Mucosa of descending colon (tissue), 3 donors: ENCODE measurements around the gene C10orf53. TPM values are rescaled to one million over a fixed set of nuclear protein-coding genes. Genes with fewer than 3 reads are reported as not detected.

Source experiments
- ATAC-seq: fragments of 200-7000 bp; cut with Tn5 transposase; one replicate; pipeline ENCODE4 v1.9.1; 2020; ENCODE audit warnings: mild to moderate bottlenecking, moderate library complexity
- DNase-seq, 3 donors: peaks; one replicate each; pipeline ENCODE4 v3.0.0-alpha.2; 2020
- H3K36me3 ChIP-seq: fragments of 200-600 bp; one replicate; pipeline ENCODE4 v1.8.0; 2021; ENCODE audit warnings: low read depth, mild to moderate bottlenecking
- H3K4me1 ChIP-seq: fragments of 200-600 bp; one replicate; pipeline ENCODE4 v1.8.0; 2021; ENCODE audit warnings: low read depth, mild to moderate bottlenecking
- H3K4me3 ChIP-seq: fragments of 200-600 bp; one replicate; pipeline ENCODE4 v1.8.0; 2021; ENCODE audit warnings: mild to moderate bottlenecking
- H3K9me3 ChIP-seq: fragments of 200-600 bp; one replicate; pipeline ENCODE4 v1.8.0; 2021; ENCODE audit warnings: mild to moderate bottlenecking
- CTCF ChIP-seq: fragments of 200-600 bp; IDR thresholded peaks from one replicate; pipeline ENCODE4 v1.8.0; 2022; ENCODE audit warnings: antibody characterized with exemption, mild to moderate bottlenecking
- intact Hi-C, 2 donors: fragments of 100-400 bp; cut with DNase I in 1 of 2; cut with micrococcal nuclease in 1 of 2; formaldehyde crosslinking; loops; one replicate each; pipeline versions ENCODE4 v1.11.0 to v1.11.1; 2022; cut with DNase I, micrococcal nuclease
- total RNA-seq, 3 donors: library from RNA; stranded (reverse); fragmentation: NEBNext Ultra II Directional in 2 of 3; extraction: Animal tissue kit (Norgen Biotek cat#: 25700) in 2 of 3; gene quantifications; one replicate each; pipeline versions ENCODE4 v1.2.1 to v1.2.4, GENCODE V29; 2021 to 2023
- donor health status: DM: no; HTN: no; CAD: no; lungs with moderate emphysema.
- donor health status: DM: no; HTN: no; CAD: no.
- donor health status: DM: no; HTN: yes; CAD: no.

C10orf53 gene
- total RNA-seq, 3 donors from 2014 or later, result not detected

DNA sequence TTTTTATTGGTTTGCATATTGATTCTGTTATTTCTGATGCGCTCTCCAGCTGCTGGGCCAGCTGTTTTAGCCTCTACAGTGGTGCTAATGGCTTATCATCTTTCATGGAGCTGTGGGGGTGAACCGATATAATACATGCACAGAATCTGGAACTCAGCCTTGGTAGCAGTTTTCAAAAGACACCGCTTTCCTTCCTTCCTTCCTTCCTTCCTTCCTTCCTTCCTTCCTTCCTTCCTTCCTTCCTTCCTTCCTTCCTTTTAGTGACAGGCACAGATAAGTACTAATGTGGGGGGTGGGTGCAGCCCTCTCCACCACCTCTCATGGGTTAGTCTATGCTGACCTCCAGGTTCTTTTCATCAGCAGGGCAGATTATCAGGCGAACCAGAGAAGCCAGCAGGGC, 31.9 kb upstream of the C10orf53 start:
- DNase-seq (no peak), ATAC-seq (no peak)
- intact Hi-C loops, result no loop called here
- H3K36me3 ChIP-seq, result no peaks in the 10 kb centered on the region
- TF ChIP-seq CTCF, result no peak
- no peaks in the 10 kb centered on the region for H3K4me1 ChIP-seq
- H3K4me3 ChIP-seq, result no peak overlapping the region
- no peaks in the 10 kb centered on the region for H3K9me3 ChIP-seq

DNA sequence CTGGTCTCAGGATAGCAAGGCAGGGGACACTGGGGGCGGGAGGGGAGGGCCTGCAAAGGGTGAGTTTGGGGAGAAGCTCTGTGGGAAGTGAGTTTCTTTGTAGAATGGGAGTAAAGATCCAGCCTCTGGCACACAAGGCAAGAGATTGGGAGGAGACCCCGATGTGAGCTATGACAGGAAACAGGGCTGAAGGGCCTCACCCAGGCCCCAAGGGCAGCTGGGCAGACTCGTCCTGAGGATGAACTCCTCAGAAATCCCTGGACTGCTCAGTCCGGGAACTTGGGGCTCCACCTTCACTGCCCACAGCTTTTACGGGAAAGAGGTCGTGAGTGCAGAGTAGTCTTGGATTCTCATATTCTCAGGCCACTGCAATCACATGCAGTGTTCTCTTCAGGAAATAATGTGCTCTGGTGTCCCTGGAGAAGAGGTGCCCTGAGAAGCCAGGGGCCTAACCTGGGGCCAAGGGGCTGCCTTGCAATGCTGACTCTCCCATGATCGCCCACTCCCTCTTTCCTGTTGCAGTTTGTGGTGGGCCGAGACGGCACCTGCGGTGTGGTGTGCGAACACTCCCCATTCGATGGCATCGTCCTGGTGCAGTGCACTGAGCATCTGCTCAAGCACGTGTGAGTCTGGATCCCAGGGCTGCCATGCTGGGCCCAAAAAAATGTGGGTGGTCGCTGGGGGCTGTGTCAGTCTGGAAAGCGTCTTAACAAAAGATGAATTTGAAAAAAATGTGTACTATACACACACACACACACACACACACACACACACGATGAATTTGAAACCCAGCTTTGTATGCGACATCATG, 31.3 kb upstream of the C10orf53 start:
- no peak for ATAC-seq
- no peaks in the 10 kb centered on the region for H3K36me3 ChIP-seq
- no peak for DNase-seq
- no peak for TF ChIP-seq CTCF
- H3K4me1 ChIP-seq, result no peaks in the 10 kb centered on the region
- intact Hi-C loops, result no loop called here
- no peak overlapping the region for H3K4me3 ChIP-seq
- no peaks in the 10 kb centered on the region for H3K9me3 ChIP-seq

DNA sequence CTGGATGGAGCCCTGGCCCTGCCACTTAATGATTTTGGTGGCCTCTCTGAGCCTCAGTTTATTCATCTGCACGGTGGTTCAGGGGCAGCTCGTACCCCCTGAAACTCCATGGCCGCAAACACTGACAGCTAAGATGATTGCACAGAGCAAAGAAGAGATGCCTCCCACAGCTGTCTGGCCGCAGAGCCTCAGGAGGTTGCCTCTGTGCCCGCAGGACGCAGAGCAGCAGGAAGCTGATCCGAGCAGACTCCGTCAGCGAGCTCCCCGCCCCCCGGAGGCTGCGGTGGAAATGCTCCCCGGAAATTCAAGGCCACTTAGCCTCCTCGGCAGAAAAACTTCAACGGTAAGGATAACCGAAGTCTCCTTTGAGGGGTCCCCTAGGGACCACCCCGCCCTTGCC, 30.2 kb upstream of the C10orf53 start:
- no peak overlapping the region for H3K4me3 ChIP-seq
- H3K9me3 ChIP-seq, result no peaks in the 10 kb centered on the region
- ATAC-seq, result no peak
- no peak for TF ChIP-seq CTCF
- DNase-seq, result no peak
- H3K4me1 ChIP-seq, result no peaks in the 10 kb centered on the region
- H3K36me3 ChIP-seq, result no peaks in the 10 kb centered on the region
- intact Hi-C loops, result no loop called here

DNA sequence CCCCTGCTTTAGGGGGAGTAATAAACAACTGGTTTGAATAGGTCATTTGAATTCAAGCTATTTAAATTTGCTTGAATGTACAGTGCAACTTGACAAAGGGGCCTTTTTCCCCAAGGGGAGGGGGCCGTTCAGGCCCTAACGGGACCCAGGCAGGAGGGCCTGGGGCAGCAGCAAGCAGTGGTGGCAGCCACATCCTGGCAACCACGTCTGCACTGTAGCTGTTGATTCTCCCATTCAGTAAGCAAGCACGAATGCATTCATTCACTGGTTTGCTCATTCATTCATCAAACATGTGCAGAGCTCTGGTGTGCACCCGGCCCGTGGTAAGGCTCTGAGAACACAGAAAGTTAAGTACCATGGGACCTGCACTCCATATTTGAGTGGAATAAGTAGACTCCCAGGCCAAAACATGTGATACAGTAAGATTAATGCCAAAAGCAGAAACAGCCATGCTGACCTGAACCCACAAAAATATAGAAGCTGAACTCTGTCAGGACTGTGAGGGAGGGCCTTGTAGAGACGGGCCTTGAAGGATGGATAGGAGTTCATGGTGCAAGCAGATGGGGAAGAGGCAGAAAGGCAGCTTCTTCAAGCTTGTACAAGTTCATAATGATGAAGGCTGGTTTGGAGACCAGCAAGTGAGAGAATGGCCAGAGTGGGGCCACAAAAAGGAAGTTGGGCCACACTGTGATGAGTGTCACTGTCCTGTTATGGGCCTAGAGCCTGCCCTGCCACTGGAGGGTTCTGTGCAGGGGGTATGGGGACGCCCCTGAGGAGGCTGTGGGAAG, 29.3 kb upstream of the C10orf53 start:
- no peak overlapping the region for H3K4me3 ChIP-seq
- H3K4me1 ChIP-seq, result no peaks in the 10 kb centered on the region
- no peak for DNase-seq
- no peaks in the 10 kb centered on the region for H3K36me3 ChIP-seq
- no peak for ATAC-seq
- intact Hi-C loops, result no loop called here
- no peak for TF ChIP-seq CTCF
- no peaks in the 10 kb centered on the region for H3K9me3 ChIP-seq

DNA sequence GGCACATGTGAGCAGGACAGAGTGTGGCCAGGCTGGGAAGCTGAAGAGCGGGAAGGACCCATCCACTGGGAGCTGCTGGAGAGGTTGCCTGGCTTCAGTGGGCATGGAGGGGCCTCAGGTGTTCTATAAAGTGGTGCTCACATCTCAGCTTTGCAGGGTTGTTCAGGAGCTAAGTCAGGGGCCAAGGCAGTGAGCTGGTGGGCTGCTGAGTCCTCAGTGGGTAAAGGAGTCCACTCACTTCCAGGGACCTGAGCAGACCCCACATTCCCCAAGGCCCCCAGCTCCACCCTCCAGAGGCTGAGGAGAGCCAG, 28.8 kb upstream of the C10orf53 start:
- DNase-seq (no peak), ATAC-seq (no peak)
- Histone ChIP-seq H3K4me1 (no peaks in the 10 kb centered on the region), H3K4me3 (no peak overlapping the region), H3K36me3 (no peaks in the 10 kb centered on the region), H3K9me3 (no peaks in the 10 kb centered on the region)
- no peak for TF ChIP-seq CTCF
- intact Hi-C loops, result no loop called here
